Karpas-422 (cell line): ENCODE measurements around the gene IRF8. TPM values are rescaled to one million over a fixed set of nuclear protein-coding genes. Genes with fewer than 3 reads are reported as not detected.
"Not testable (repeated sequence)": the region's sequence is repeated elsewhere in the genome, so short reads cannot be mapped to it uniquely, and the experiment has no call there.

ENCODE experiments used
- DNase-seq: peaks from one replicate; pipeline ENCODE4 v3.0.0-alpha.2; 2015
- H2AFZ ChIP-seq: fragments of 200-600 bp; sonication (generic); 2 replicates; pipeline ENCODE4 v1.6.1; 2014; ENCODE audit warnings: antibody characterized with exemption, low read length, mixed read lengths
- H3K27ac ChIP-seq: fragments of 200-600 bp; sonication (generic); 2 replicates; pipeline ENCODE4 v1.5.1; 2014; ENCODE audit warnings: mild to moderate bottlenecking, low read length, moderate library complexity
- H3K27me3 ChIP-seq: fragments of 200-600 bp; sonication (generic); 2 replicates; pipeline ENCODE4 v1.6.1; 2014; ENCODE audit warnings: low read length, mixed read lengths
- H3K36me3 ChIP-seq: fragments of 200-600 bp; sonication (generic); 2 replicates; pipeline ENCODE4 v1.6.1; 2014; ENCODE audit warnings: low read length, mixed read lengths; ENCODE audit not compliant: insufficient read depth
- H3K4me1 ChIP-seq: fragments of 200-600 bp; sonication (generic); 2 replicates; pipeline ENCODE4 v1.6.1; 2014; ENCODE audit warnings: mild to moderate bottlenecking, low read length, mixed read lengths
- H3K4me2 ChIP-seq: fragments of 200-600 bp; sonication (generic); 2 replicates; pipeline ENCODE4 v1.6.1; 2014; ENCODE audit warnings: low read length, low read depth, mild to moderate bottlenecking; ENCODE audit not compliant: poor library complexity, severe bottlenecking
- H3K4me3 ChIP-seq: fragments of 200-600 bp; sonication (generic); 2 replicates; pipeline ENCODE4 v1.5.1; 2014; ENCODE audit warnings: mild to moderate bottlenecking, antibody characterized with exemption, low read length, mixed read lengths
- H3K79me2 ChIP-seq: fragments of 200-600 bp; sonication (generic); 2 replicates; pipeline ENCODE4 v1.6.1; 2014; ENCODE audit warnings: mild to moderate bottlenecking, low read length, mixed read lengths
- H3K9ac ChIP-seq: fragments of 200-600 bp; sonication (generic); 2 replicates; pipeline ENCODE4 v1.6.0; 2014; ENCODE audit warnings: low read length
- H3K9me2 ChIP-seq: fragments of 200-600 bp; sonication (generic), shearing (Covaris generic); replicated peaks from 2 replicates; pipeline ENCODE4 v1.6.0; 2014; ENCODE audit warnings: mild to moderate bottlenecking, low read length, moderate library complexity; ENCODE audit not compliant: insufficient read depth
- H3K9me3 ChIP-seq: fragments of 300-700, 200-600 bp; sonication (generic); 2 replicates; pipeline ENCODE4 v1.6.1; 2014; ENCODE audit warnings: low read length, mixed read lengths
- H4K20me1 ChIP-seq: fragments of 200-600 bp; sonication (generic); 2 replicates; pipeline ENCODE4 v1.6.1; 2014; ENCODE audit warnings: mild to moderate bottlenecking, antibody characterized with exemption, low read length, low read depth; ENCODE audit not compliant: insufficient read depth
- total RNA-seq: library from RNA; depleted of rRNA; stranded (reverse); fragments of >200 nt; shearing (Covaris generic); gene quantifications from 2 replicates; pipeline ENCODE4 v1.2.3, GENCODE V29; 2014; ENCODE audit warnings: low replicate concordance

Gene IRF8
- total RNA-seq, 1 experiment from 2014 or later = 285 TPM

DNA sequence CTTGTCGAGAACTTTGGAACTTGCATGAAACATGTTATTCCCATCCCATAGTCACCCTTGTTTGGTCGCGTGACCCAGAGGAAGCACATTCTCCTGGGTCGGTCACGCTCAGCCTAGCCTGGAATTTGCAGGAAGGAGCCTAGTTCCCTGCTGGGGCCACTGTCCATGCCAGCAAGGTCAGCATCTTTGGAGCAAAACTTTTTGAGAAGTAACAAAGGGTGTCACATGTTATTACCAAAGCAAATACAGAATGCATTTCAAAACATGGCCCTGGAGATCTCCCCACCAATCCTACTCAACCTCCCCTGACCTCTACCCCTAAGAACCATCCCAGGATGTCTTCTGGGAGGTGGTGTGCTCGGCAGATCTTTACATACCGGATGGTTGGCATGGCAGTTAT lies 26.2 kb upstream of the IRF8 start:
- no peak for DNase-seq
- Histone ChIP-seq H3K79me2 (no peaks in the 10 kb centered on the region), H3K4me3 (no peak overlapping the region), H2AFZ (no peak overlapping the region), H3K9ac (no peak overlapping the region), H3K27ac (no peak overlapping the region), H3K27me3 (no peaks in the 10 kb centered on the region), H3K9me2 (no peaks in the 10 kb centered on the region), H3K4me2 (no peak overlapping the region), H3K4me1 (no peaks in the 10 kb centered on the region), H4K20me1 (no peaks in the 10 kb centered on the region), H3K9me3 (no peaks in the 10 kb centered on the region), H3K36me3 (no peaks in the 10 kb centered on the region)

DNA sequence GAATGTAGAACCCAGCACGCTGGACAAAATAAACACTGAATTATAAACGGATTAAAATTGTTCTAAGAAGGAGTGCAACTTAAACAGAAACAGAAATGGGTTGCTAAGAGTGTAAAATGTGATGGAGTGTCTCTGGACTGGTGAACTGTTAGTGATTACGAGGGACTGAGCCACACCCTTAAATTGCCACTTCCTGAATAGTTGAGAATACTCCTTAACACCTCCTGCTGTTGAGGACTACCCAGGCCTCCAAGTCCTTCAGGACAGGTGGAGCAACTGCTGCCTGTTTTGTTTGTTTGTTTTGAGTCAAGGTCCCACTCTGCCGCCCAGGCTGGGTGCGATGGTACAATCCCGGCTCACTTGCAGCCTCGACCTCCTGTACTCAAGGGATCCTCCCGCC lies 25.8 kb upstream of the IRF8 start:
- H3K9me3 ChIP-seq = no peaks in the 10 kb centered on the region
- H4K20me1 ChIP-seq = no peaks in the 10 kb centered on the region
- no peak for DNase-seq
- no peak overlapping the region for H3K4me2 ChIP-seq
- no peaks in the 10 kb centered on the region for H3K79me2 ChIP-seq
- H2AFZ ChIP-seq = no peak overlapping the region
- no peaks in the 10 kb centered on the region for H3K27me3 ChIP-seq
- no peaks in the 10 kb centered on the region for H3K9me2 ChIP-seq
- H3K4me3 ChIP-seq = no peak overlapping the region
- no peak overlapping the region for H3K9ac ChIP-seq
- H3K27ac ChIP-seq = no peak overlapping the region
- H3K4me1 ChIP-seq = no peaks in the 10 kb centered on the region
- no peaks in the 10 kb centered on the region for H3K36me3 ChIP-seq

- H3K4me3 ChIP-seq, H2AFZ ChIP-seq, H3K9me3 ChIP-seq, H3K4me2 ChIP-seq, H3K27ac ChIP-seq, H4K20me1 ChIP-seq, H3K9ac ChIP-seq, H3K9me2 ChIP-seq, H3K36me3 ChIP-seq, H3K4me1 ChIP-seq, H3K79me2 ChIP-seq, DNase-seq, H3K27me3 ChIP-seq: not testable (repeated sequence)
Measured at GRCh38 chr16:85874031-85874430, 24.9 kb upstream of the IRF8 start.

DNA sequence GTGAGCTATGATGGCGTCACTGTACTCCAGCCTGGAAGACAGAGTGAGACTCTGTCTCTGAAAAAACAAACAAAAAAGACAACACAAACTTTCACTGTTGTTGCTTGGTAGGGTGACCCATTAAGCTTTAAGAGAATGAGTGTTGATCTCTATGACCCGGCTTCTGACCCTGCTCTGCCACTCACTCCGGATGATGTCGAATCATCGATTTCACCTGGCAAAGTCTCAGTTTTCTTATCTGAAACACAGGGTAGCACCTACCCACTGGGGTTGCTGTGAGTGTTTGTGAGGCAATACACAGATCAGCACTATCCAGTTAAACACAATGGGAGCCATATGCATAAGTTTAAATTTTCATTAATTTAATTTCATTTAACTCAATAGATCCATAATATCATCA lies 20.6 kb upstream of the IRF8 start:
- Histone ChIP-seq H3K27ac (no peak overlapping the region), H4K20me1 (no peaks in the 10 kb centered on the region), H2AFZ (no peak overlapping the region), H3K9ac (no peak overlapping the region), H3K9me3 (no peaks in the 10 kb centered on the region), H3K4me3 (no peak overlapping the region), H3K79me2 (no peaks in the 10 kb centered on the region), H3K4me1 (no peaks in the 10 kb centered on the region), H3K36me3 (no peaks in the 10 kb centered on the region), H3K9me2 (no peaks in the 10 kb centered on the region), H3K4me2 (no peak overlapping the region), H3K27me3 (no peaks in the 10 kb centered on the region)
- no peak for DNase-seq

DNA sequence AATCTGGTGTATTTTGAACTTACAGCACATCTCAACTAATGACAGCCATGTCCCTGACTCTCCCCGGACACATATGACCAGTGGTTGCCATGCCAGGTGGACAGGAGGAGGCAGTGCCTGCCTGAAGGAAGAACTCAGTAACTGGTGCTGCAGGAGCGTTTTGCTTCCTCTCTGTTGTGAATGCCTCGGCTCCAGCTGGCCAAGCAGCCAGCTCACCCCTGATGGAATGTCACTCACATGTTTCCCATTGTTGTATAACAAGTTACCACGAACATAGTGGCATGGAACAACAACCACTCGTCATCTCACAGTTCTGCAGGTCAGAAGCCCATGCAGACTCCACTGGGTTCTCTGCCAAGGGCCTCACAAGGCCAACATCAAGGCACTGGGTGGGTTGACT lies 20.1 kb upstream of the IRF8 start:
- H4K20me1 ChIP-seq = no peaks in the 10 kb centered on the region
- no peak overlapping the region for H3K27ac ChIP-seq
- H3K9me2 ChIP-seq = no peaks in the 10 kb centered on the region
- no peaks in the 10 kb centered on the region for H3K27me3 ChIP-seq
- H3K9ac ChIP-seq = no peak overlapping the region
- DNase-seq = no peak
- H3K79me2 ChIP-seq = no peaks in the 10 kb centered on the region
- H3K9me3 ChIP-seq = no peaks in the 10 kb centered on the region
- no peak overlapping the region for H2AFZ ChIP-seq
- no peak overlapping the region for H3K4me3 ChIP-seq
- H3K4me2 ChIP-seq = no peak overlapping the region
- no peaks in the 10 kb centered on the region for H3K36me3 ChIP-seq
- no peaks in the 10 kb centered on the region for H3K4me1 ChIP-seq

- no peak overlapping the region for H3K9ac ChIP-seq
- H3K27ac ChIP-seq = no peak overlapping the region
- no peak for DNase-seq
- no peak overlapping the region for H3K4me3 ChIP-seq
- H3K4me1 ChIP-seq = no peaks in the 10 kb centered on the region
- H3K9me3 ChIP-seq = no peaks in the 10 kb centered on the region
- H3K36me3 ChIP-seq = no peaks in the 10 kb centered on the region
- H2AFZ ChIP-seq = no peak overlapping the region
- H3K9me2 ChIP-seq = no peaks in the 10 kb centered on the region
- H3K79me2 ChIP-seq = no peaks in the 10 kb centered on the region
- H3K27me3 ChIP-seq = no peaks in the 10 kb centered on the region
- no peak overlapping the region for H3K4me2 ChIP-seq
- H4K20me1 ChIP-seq = no peaks in the 10 kb centered on the region
Measured at GRCh38 chr16:85879549-85879948, 19.4 kb upstream of the IRF8 start.

DNA sequence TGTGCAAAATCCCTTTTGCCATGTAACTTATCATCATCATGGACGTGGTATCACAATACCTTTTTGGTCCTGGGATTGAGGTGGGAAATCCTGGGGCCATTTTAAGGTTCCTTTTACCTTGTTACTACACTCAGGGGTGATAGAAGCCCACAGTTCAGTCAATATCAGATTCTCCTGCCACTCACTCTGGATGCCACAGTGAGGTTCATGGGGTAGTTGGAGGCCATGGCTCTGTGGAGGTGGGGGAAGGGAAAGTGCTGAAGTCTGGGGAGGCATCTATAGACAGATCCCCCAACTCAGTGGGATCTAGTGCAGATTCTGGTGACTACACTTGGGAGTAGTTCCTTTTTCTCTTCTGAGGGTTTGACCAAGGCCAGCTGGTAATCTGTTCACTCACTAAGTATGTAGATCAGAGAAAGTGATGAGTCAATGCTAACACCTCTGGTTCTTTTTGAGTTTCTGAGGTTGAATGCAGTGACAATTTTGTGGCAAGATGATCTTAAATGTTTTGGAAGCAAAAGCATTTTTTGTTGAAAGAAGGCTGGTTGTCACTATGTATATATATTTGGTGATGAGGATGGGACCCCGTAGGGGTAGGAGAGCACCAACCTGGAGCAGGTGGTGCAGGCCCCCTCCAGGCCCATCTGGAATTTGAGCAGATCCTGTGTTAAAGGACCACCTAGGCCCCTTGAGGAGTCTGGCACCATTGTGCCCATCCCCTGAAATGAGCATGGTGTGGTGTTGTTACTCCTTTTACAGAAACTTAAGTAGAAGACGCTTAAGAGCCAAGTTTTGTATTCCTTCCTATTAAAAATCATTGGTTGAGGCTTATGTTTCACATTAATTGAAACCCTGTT lies 18.8 kb upstream of the IRF8 start:
- no peak for DNase-seq
- Histone ChIP-seq H3K79me2 (no peaks in the 10 kb centered on the region), H3K27ac (no peak overlapping the region), H3K4me2 (no peak overlapping the region), H3K9me2 (no peaks in the 10 kb centered on the region), H3K4me1 (no peaks in the 10 kb centered on the region), H2AFZ (no peak overlapping the region), H3K4me3 (no peak overlapping the region), H3K27me3 (no peaks in the 10 kb centered on the region), H3K36me3 (no peaks in the 10 kb centered on the region), H3K9me3 (no peaks in the 10 kb centered on the region), H4K20me1 (no peaks in the 10 kb centered on the region), H3K9ac (no peak overlapping the region)

DNA sequence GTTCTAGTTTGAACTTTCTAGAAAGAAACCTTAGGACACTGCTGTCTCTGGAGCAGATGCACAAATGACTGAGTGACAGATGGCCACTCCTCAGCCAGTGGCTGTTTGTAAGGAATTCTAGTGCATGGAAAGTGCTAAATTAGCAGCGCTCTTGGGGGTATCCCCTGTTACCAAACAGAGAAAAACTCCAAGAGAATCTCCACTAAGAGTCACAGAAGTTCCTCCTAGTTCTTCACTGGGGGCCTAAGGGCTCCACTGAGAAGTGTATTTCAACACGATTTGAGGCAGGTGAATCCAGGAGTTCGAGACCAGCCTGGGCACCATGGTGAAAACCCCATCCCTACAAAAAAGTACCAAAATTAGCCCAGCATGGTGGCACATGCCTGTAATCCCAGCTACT lies 18.1 kb upstream of the IRF8 start:
- Histone ChIP-seq H3K27ac (no peak overlapping the region), H3K9me2 (no peaks in the 10 kb centered on the region), H3K79me2 (no peaks in the 10 kb centered on the region), H2AFZ (no peak overlapping the region), H3K27me3 (no peaks in the 10 kb centered on the region), H3K9ac (no peak overlapping the region), H3K36me3 (no peaks in the 10 kb centered on the region), H3K4me3 (no peak overlapping the region), H3K4me2 (no peak overlapping the region), H3K9me3 (no peaks in the 10 kb centered on the region), H4K20me1 (no peaks in the 10 kb centered on the region), H3K4me1 (no peaks in the 10 kb centered on the region)
- DNase-seq = no peak
